RWPE2 (cell line): ENCODE data around the gene NACAD.

Experiments used
- ATAC-seq: fragments of 200-7000 bp; cut with Tn5 transposase; 3 replicates; pipeline ENCODE4 v1.9.1; 2021; ENCODE audit warnings: low read depth
- DNase-seq: peaks from one replicate; pipeline ENCODE4 v3.0.0-alpha.2; 2020; ENCODE audit warnings: low spot score
- H3K27ac ChIP-seq: fragments of 450-650 bp; 2 replicates; pipeline ENCODE4 v1.5.1; 2017; ENCODE audit warnings: mild to moderate bottlenecking; ENCODE audit not compliant: poor library complexity, severe bottlenecking
- H3K27me3 ChIP-seq: fragments of 250-450 bp; sonication (Bioruptor Pico); 2 replicates; pipeline ENCODE4 v1.5.1; 2021; ENCODE audit warnings: mild to moderate bottlenecking, moderate library complexity; ENCODE audit not compliant: insufficient read depth, poor library complexity, severe bottlenecking
- H3K36me3 ChIP-seq: fragments of 250-450 bp; sonication (Bioruptor Pico); 2 replicates; pipeline ENCODE4 v1.5.1; 2020; ENCODE audit warnings: low read depth, mild to moderate bottlenecking, moderate library complexity
- H3K4me1 ChIP-seq: fragments of 250-450 bp; sonication (Bioruptor Pico); 2 replicates; pipeline ENCODE4 v1.5.1; 2021; ENCODE audit warnings: mild to moderate bottlenecking, moderate library complexity; ENCODE audit not compliant: insufficient read depth, poor library complexity, severe bottlenecking
- H3K4me3 ChIP-seq: fragments of 250-450 bp; sonication (Bioruptor Pico); 2 replicates; pipeline ENCODE4 v1.5.1; 2021; ENCODE audit warnings: mild to moderate bottlenecking, moderate library complexity; ENCODE audit not compliant: severe bottlenecking
- H3K9me3 ChIP-seq: fragments of 250-450 bp; sonication (Bioruptor Pico); 2 replicates; pipeline ENCODE4 v1.5.1; 2021; ENCODE audit warnings: mild to moderate bottlenecking, moderate library complexity; ENCODE audit not compliant: severe bottlenecking
- TF ChIP-seq, protein P1 (sequence below): fragments of 450-650 bp; IDR thresholded peaks from one replicate; pipeline ENCODE4 v1.5.1; 2017; ENCODE audit warnings: mild to moderate bottlenecking, moderate library complexity; ENCODE audit not compliant: poor library complexity, severe bottlenecking

The NACAD gene

DNA sequence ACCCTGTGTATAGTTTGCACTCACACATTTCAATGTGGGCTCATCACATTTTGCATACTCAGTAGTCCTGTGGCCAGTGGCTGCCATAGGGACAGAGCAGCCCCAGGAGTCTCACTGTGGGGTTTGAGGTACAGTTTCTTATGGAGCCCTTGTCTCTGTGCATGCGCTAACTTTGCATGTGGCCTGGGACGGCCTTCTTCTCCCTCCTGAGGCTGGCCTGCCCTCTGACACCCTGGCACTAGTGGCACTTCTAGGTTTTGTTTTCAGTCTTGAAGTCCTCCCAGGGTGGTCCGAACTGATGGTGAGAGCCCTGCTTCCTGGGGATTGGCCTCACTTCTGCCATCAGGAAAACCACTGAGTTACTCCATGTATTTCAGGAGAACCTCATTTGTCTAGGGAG, 21.2 kb downstream of the NACAD start:
- Histone ChIP-seq H3K36me3 (peaks cover 37% of the 10 kb centered on the region), H3K4me3 (no peak overlapping the region), H3K4me1 (no peaks in the 10 kb centered on the region), H3K9me3 (no peaks in the 10 kb centered on the region), H3K27ac (no peak overlapping the region), H3K27me3 (no peaks in the 10 kb centered on the region)
- DNase-seq (no peak), ATAC-seq (no peak)
- TF ChIP-seq, protein P1, sequence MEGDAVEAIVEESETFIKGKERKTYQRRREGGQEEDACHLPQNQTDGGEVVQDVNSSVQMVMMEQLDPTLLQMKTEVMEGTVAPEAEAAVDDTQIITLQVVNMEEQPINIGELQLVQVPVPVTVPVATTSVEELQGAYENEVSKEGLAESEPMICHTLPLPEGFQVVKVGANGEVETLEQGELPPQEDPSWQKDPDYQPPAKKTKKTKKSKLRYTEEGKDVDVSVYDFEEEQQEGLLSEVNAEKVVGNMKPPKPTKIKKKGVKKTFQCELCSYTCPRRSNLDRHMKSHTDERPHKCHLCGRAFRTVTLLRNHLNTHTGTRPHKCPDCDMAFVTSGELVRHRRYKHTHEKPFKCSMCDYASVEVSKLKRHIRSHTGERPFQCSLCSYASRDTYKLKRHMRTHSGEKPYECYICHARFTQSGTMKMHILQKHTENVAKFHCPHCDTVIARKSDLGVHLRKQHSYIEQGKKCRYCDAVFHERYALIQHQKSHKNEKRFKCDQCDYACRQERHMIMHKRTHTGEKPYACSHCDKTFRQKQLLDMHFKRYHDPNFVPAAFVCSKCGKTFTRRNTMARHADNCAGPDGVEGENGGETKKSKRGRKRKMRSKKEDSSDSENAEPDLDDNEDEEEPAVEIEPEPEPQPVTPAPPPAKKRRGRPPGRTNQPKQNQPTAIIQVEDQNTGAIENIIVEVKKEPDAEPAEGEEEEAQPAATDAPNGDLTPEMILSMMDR: no peak

DNA sequence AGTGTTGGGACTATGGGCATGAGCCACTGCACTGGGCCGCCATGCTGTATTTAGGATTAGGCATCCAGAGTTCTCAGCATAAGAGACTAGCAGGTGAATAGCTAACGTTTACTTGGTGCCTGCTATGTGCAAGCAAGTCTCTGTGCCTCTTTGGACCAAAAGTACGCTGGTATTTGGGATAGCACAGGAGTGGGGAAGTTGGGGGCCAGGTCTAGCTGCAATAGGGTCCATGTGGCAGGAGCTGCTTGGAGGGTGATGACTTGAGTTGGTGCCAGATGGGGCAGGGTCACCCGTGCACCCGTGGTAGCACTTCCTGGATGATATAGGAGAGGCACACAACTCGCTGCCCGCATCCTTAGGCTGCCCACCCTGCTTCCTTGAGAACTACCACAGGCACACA, 22.4 kb downstream of the NACAD start:
- Histone ChIP-seq H3K4me1 (no peaks in the 10 kb centered on the region), H3K4me3 (no peak overlapping the region), H3K9me3 (no peaks in the 10 kb centered on the region), H3K27ac (no peak overlapping the region), H3K36me3 (peaks cover 34% of the 10 kb centered on the region), H3K27me3 (no peaks in the 10 kb centered on the region)
- TF ChIP-seq, protein P1: no peak
- DNase-seq (no peak), ATAC-seq (no peak)

DNA sequence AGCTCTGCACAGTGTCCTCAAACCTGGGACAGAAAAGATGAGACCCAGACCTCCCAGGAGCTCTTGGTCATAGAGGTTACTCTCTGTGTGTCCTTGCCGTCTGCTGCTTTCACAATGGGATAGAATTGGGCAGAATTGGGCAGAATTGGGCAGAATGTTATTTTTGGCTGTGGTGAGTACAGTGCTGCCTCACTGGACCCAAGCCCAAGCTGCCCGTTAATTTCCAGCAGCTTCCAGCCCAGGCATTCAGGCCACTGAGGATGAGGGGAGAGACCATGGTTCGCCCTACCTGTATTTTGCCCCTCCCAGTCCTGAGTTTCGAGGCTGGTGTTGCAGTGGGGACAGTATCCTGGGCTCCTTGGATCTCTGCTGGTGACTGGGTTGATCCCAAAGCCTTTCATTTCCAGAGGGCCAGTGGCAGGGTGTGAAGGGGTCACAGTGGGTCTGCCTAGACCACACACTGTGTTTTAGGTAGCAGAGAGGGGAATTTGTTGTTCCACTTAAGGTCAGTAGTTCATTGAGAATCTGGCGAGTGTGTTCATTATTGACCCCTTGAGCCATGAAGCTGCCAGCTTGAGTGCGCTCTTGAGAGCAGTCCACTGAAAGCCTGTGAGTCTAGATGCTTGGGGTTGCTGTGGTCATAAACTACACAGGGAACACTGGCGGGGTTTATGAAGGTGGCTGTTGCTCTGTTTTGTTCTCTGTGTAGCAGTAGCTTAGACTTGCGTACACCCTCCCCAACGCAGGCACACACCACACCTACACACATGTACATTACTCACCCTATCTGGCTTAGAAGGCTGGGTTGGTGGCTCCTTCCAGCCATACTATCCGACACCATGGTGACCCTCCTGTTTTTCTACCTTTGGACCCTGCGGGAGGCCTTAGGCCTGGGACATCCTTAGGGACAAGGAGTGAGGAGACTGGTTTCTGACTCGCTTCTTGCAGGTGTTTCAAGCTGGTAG, 23.5 kb downstream of the NACAD start:
- no peak for DNase-seq
- ATAC-seq: no peak
- Histone ChIP-seq H3K4me3 (no peak overlapping the region), H3K27me3 (no peaks in the 10 kb centered on the region), H3K9me3 (no peaks in the 10 kb centered on the region), H3K36me3 (peaks cover 30% of the 10 kb centered on the region), H3K4me1 (no peaks in the 10 kb centered on the region), H3K27ac (no peak overlapping the region)
- TF ChIP-seq, protein P1: no peak

- no peaks in the 10 kb centered on the region for H3K27me3 ChIP-seq
- DNase-seq: no peak
- H3K36me3 ChIP-seq: peaks cover 29% of the 10 kb centered on the region
- ATAC-seq: no peak
- H3K4me1 ChIP-seq: no peaks in the 10 kb centered on the region
- H3K9me3 ChIP-seq: no peaks in the 10 kb centered on the region
- no peak overlapping the region for H3K4me3 ChIP-seq
- H3K27ac ChIP-seq: no peak overlapping the region
- TF ChIP-seq, protein P1: no peak
Measured at GRCh38 chr7:45064047-45064725, 24.6 kb downstream of the NACAD start.
